ENCODE data around the gene TRABD2B. TPM values are rescaled to one million over a fixed set of nuclear protein-coding genes. Genes with fewer than 3 reads are reported as not detected.

TRABD2B gene
- total RNA-seq, 1 experiment from 2014 or later: not detected

GRCh38 chr1:47850451-47850850, 146.7 kb downstream of the TRABD2B start:
- DNase-seq (ENCODE audit: low read depth): no peak

GRCh38 chr1:47849591-47850261, 147.5 kb downstream of the TRABD2B start:
- no peak for DNase-seq (ENCODE audit: low read depth)

- no peak for DNase-seq (ENCODE audit: low read depth)
These were observed 148.1 kb downstream of the TRABD2B start for GRCh38 chr1:47849005-47849521.

GRCh38 chr1:47847763-47848162, 149.4 kb downstream of the TRABD2B start:
- no peak for DNase-seq (ENCODE audit: low read depth)

GRCh38 chr1:47844558-47844955, 152.6 kb downstream of the TRABD2B start:
- DNase-seq (ENCODE audit: low read depth): no peak

GRCh38 chr1:47843781-47844557, 153.2 kb downstream of the TRABD2B start:
- DNase-seq (ENCODE audit: low read depth): no peak

- DNase-seq (ENCODE audit: low read depth): no peak
These were observed 154.1 kb downstream of the TRABD2B start for GRCh38 chr1:47843059-47843458.

GRCh38 chr1:47842228-47842919, 154.8 kb downstream of the TRABD2B start:
- DNase-seq (ENCODE audit: low read depth): no peak

- DNase-seq (ENCODE audit: low read depth): no peak
These were observed 155.8 kb downstream of the TRABD2B start for GRCh38 chr1:47841356-47841755.

GRCh38 chr1:47840393-47841190, 156.6 kb downstream of the TRABD2B start:
- DNase-seq (ENCODE audit: low read depth): no peak

- DNase-seq (ENCODE audit: low read depth): no peak
These were observed 157.8 kb downstream of the TRABD2B start for GRCh38 chr1:47839433-47839760.

- DNase-seq (ENCODE audit: low read depth): no peak
These were observed 158.4 kb downstream of the TRABD2B start for GRCh38 chr1:47838562-47839432.

- DNase-seq (ENCODE audit: low read depth): no peak
These were observed 159.2 kb downstream of the TRABD2B start for GRCh38 chr1:47837866-47838561.

GRCh38 chr1:47837056-47837830, 159.9 kb downstream of the TRABD2B start:
- no peak for DNase-seq (ENCODE audit: low read depth)

- DNase-seq (ENCODE audit: low read depth): no peak
These were observed 161.8 kb downstream of the TRABD2B start for GRCh38 chr1:47835409-47835808.

- DNase-seq (ENCODE audit: low read depth): no peak
These were observed 162.9 kb downstream of the TRABD2B start for GRCh38 chr1:47834326-47834725.

GRCh38 chr1:47830641-47831333, 166.4 kb downstream of the TRABD2B start:
- no peak for DNase-seq (ENCODE audit: low read depth)

- no peak for DNase-seq (ENCODE audit: low read depth)
These were observed 167.2 kb downstream of the TRABD2B start for GRCh38 chr1:47830021-47830420.

GRCh38 chr1:47828978-47829377, 168.2 kb downstream of the TRABD2B start:
- DNase-seq (ENCODE audit: low read depth): no peak
